SK-N-SH treated with all-trans-retinoic acid at 6 μM for 48 hours (cell line): Measurements from ENCODE around the gene BEST4.
"Not testable (repeated sequence)": the region's sequence is repeated elsewhere in the genome, so short reads cannot be mapped to it uniquely, and the experiment has no call there.

Source experiments
- ATAC-seq: fragments of 200-7000 bp; cut with Tn5 transposase; 3 replicates; pipeline ENCODE4 v1.9.1; 2020; ENCODE audit warnings: mild to moderate bottlenecking, moderate library complexity
- ARNTL ChIP-seq: fragments of 450-650 bp; formaldehyde crosslinking; IDR thresholded peaks from 2 replicates; pipeline ENCODE4 v1.5.0; 2020; ENCODE audit warnings: low read depth, mild to moderate bottlenecking, moderate library complexity, borderline replicate concordance
- BACH2 ChIP-seq: fragments of 250-450 bp; sonication (Bioruptor Pico); IDR thresholded peaks from 2 replicates; pipeline ENCODE4 v1.9.0; 2021; ENCODE audit warnings: mild to moderate bottlenecking, borderline replicate concordance
- CSDC2 ChIP-seq: fragments of 250-450 bp; sonication (Bioruptor Pico); IDR thresholded peaks from 2 replicates; pipeline ENCODE4 v1.5.0; 2020; ENCODE audit warnings: mild to moderate bottlenecking, moderate library complexity
- ESRRG ChIP-seq: fragments of 250-450 bp; sonication (Bioruptor Pico); IDR thresholded peaks from 2 replicates; pipeline ENCODE4 v1.6.1; 2021; ENCODE audit warnings: mild to moderate bottlenecking
- GLIS3 ChIP-seq: fragments of 250-450 bp; sonication (Bioruptor Pico); IDR thresholded peaks from 2 replicates; pipeline ENCODE4 v1.5.0; 2020; ENCODE audit warnings: mild to moderate bottlenecking, moderate library complexity
- ISL1 ChIP-seq: fragments of 250-450 bp; sonication (Bioruptor Pico); IDR thresholded peaks from 2 replicates; pipeline ENCODE4 v2.1.2; 2022; ENCODE audit warnings: mild to moderate bottlenecking, moderate library complexity
- OSR1 ChIP-seq: fragments of 250-450 bp; sonication (Bioruptor Pico); IDR thresholded peaks from 2 replicates; pipeline ENCODE4 v1.8.0; 2022; ENCODE audit warnings: moderate library complexity, mild to moderate bottlenecking, inconsistent platforms
- RARB ChIP-seq: fragments of 250-450 bp; sonication (Bioruptor Pico); IDR thresholded peaks from 2 replicates; pipeline ENCODE4 v1.8.0; 2021; ENCODE audit warnings: mild to moderate bottlenecking, moderate library complexity
- SNAI2 ChIP-seq: fragments of 250-450 bp; sonication (Bioruptor Pico); IDR thresholded peaks from 2 replicates; pipeline ENCODE4 v1.5.0; 2020; ENCODE audit warnings: mild to moderate bottlenecking, moderate library complexity
- TCF4 ChIP-seq: fragments of 250-450 bp; sonication (Bioruptor Pico); IDR thresholded peaks from 2 replicates; pipeline ENCODE4 v1.8.0; 2021; ENCODE audit warnings: mild to moderate bottlenecking, moderate library complexity, borderline replicate concordance
- ZC3H10 ChIP-seq: fragments of 250-450 bp; sonication (Bioruptor Pico); IDR thresholded peaks from 2 replicates; pipeline ENCODE4 v1.5.1; 2021; ENCODE audit warnings: mild to moderate bottlenecking, moderate library complexity
- ZFP3 ChIP-seq: fragments of 250-450 bp; sonication (Bioruptor Pico); IDR thresholded peaks from 2 replicates; pipeline ENCODE4 v1.5.0; 2020; ENCODE audit warnings: mild to moderate bottlenecking, moderate library complexity
- ZNF565 ChIP-seq: fragments of 450-650 bp; formaldehyde crosslinking; conservative IDR thresholded peaks from 2 replicates; pipeline ENCODE4 v1.5.0; 2020; ENCODE audit warnings: low read depth, mild to moderate bottlenecking, moderate library complexity
- ZNF70 ChIP-seq: fragments of 450-650 bp; formaldehyde crosslinking; IDR thresholded peaks from 2 replicates; pipeline ENCODE4 v1.5.0; 2020; ENCODE audit warnings: mild to moderate bottlenecking, moderate library complexity
- ZNF8 ChIP-seq: fragments of 450-650 bp; formaldehyde crosslinking; IDR thresholded peaks from 2 replicates; pipeline ENCODE4 v1.5.0; 2020; ENCODE audit warnings: mild to moderate bottlenecking, moderate library complexity
- TF ChIP-seq, protein P1 (sequence below): fragments of 250-450 bp; sonication (Bioruptor Pico); IDR thresholded peaks from 2 replicates; pipeline ENCODE4 v1.8.0; 2020; ENCODE audit warnings: mild to moderate bottlenecking, moderate library complexity, borderline replicate concordance
- TF ChIP-seq, protein P2 (sequence below): fragments of 250-450 bp; sonication (Bioruptor Pico); IDR thresholded peaks from 2 replicates; pipeline ENCODE4 v1.8.0; 2021; ENCODE audit warnings: low read depth, mild to moderate bottlenecking, moderate library complexity, borderline replicate concordance
- TF ChIP-seq, protein P3 (sequence below): fragments of 250-450 bp; sonication (Bioruptor Pico); IDR thresholded peaks from 2 replicates; pipeline ENCODE4 v1.5.1; 2021; ENCODE audit warnings: mild to moderate bottlenecking, moderate library complexity
- TF ChIP-seq, protein P4 (sequence below): fragments of 250-450 bp; sonication (Bioruptor Pico); IDR thresholded peaks from 2 replicates; pipeline ENCODE4 v1.5.0; 2020; ENCODE audit warnings: mild to moderate bottlenecking, moderate library complexity

The BEST4 gene

DNA sequence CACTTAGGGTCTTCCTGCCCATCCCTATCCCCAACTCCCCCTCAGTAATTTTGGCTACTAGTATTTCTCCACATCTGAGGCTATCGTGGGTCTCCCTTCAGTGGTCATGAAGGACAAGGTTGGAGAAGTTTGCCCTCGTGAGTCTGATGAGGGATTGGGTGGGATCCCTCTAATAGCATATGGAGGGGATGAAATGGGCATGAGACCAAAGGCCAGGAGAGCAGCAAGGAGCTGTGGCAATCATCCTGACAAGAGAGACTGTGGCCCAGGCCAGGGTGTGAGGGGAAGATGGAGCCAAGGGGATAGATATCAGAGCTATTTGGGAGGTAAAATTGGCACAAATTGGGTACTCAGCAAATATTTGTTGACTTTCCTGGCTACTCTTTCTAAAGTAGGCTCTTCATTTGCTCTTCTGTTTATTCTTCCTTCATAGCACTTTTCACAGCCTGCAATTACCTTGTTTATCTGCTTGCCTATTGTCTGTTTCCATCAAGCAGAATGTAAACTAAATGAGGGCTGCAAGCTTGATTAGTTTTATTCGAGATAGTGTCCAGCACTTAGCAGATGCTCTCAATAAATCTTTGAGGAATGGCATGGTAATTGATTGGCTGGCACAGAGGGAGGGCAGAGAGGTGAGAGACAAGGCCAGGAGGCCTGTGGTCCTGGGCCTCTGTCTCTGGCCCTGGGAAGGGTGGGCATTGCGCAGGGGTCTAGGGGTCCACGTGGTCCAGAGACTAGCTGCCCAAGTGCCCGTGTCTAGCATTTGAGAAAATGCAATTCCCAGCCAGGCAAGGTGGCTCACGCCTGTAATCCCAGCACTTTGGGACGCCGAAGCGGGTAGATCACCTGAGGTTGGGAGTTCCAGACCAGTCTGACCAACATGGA, 10.8 kb upstream of the BEST4 start:
- ATAC-seq: no peak

DNA sequence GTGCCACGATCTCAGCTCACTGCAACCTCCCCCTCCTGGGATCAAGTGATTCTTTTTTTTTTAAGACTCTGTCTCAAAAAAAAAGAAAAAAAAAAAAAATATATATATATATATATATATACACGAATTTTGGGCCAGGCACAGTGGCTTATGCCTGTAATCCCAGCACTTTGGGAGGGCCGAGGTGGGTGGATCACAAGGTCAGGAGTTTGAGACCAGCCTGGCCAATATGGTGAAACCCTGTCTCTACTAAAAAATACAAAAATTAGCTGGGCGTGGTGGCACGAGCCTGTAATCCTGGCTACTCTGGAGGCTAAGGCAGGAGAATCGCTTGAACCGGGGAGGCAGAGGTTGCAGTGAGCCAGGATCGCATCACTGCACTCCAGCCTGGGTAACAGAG, 9.9 kb upstream of the BEST4 start:
- ATAC-seq: not testable (repeated sequence)

More for the DNA sequence above, 10.8 kb upstream of the BEST4 start:
- TF ChIP-seq ZNF8 (CRISPR knock-in tag) (no peak), TCF4 (CRISPR knock-in tag) (no peak), CSDC2 (no peak), SNAI2 (CRISPR knock-in tag) (no peak), ZNF70 (no peak), BACH2 (CRISPR knock-in tag) (no peak), OSR1 (no peak), ZC3H10 (CRISPR knock-in tag) (no peak)
- TF ChIP-seq, protein P1, sequence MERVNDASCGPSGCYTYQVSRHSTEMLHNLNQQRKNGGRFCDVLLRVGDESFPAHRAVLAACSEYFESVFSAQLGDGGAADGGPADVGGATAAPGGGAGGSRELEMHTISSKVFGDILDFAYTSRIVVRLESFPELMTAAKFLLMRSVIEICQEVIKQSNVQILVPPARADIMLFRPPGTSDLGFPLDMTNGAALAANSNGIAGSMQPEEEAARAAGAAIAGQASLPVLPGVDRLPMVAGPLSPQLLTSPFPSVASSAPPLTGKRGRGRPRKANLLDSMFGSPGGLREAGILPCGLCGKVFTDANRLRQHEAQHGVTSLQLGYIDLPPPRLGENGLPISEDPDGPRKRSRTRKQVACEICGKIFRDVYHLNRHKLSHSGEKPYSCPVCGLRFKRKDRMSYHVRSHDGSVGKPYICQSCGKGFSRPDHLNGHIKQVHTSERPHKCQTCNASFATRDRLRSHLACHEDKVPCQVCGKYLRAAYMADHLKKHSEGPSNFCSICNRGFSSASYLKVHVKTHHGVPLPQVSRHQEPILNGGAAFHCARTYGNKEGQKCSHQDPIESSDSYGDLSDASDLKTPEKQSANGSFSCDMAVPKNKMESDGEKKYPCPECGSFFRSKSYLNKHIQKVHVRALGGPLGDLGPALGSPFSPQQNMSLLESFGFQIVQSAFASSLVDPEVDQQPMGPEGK (CRISPR knock-in tag): no peak
- TF ChIP-seq, protein P2, sequence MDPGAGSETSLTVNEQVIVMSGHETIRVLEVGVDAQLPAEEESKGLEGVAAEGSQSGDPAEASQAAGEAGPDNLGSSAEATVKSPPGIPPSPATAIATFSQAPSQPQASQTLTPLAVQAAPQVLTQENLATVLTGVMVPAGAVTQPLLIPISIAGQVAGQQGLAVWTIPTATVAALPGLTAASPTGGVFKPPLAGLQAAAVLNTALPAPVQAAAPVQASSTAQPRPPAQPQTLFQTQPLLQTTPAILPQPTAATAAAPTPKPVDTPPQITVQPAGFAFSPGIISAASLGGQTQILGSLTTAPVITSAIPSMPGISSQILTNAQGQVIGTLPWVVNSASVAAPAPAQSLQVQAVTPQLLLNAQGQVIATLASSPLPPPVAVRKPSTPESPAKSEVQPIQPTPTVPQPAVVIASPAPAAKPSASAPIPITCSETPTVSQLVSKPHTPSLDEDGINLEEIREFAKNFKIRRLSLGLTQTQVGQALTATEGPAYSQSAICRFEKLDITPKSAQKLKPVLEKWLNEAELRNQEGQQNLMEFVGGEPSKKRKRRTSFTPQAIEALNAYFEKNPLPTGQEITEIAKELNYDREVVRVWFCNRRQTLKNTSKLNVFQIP (CRISPR knock-in tag): no peak

DNA sequence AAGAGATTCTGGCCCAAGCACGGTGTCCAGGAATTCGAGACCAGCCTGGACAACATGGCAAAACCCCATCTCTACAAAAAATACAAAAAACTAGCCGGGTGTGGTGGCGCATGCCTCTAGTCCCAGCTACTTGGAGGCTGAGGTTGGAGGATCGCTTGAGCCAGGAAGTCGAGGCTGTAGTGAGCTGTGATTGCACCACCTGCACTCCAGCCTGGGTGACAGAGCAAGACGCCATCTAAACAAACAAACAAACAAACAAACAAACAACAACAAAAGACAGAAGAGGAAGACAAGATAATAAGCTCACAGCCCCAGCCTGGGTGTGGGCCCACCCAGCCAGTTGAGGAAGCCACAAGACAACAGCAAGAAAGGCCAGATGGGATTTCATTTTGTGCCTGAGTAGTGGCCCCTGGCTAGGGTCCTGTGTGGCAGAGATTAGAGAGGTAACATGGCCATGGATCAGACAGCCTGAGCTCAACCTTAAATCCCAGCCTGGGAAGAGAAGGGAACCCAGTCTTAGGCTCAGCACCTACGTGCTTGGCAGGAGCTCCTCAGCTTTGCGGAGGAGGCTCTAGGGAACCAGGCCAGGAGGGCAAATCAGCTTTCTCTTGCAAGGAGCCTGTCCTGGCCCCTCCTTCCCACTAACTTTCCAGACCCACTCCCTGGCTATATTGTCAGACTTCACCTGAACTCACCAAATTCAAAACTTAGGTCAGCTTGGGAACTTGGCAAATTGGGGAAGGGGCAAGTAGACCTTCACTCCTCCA, 4.9 kb upstream of the BEST4 start:
- TF ChIP-seq ZNF70 (no peak), RARB (CRISPR knock-in tag) (no peak), ZNF565 (CRISPR knock-in tag) (no peak), ISL1 (CRISPR knock-in tag) (no peak)
- TF ChIP-seq, protein P2 (CRISPR knock-in tag): no peak
- TF ChIP-seq, protein P3, sequence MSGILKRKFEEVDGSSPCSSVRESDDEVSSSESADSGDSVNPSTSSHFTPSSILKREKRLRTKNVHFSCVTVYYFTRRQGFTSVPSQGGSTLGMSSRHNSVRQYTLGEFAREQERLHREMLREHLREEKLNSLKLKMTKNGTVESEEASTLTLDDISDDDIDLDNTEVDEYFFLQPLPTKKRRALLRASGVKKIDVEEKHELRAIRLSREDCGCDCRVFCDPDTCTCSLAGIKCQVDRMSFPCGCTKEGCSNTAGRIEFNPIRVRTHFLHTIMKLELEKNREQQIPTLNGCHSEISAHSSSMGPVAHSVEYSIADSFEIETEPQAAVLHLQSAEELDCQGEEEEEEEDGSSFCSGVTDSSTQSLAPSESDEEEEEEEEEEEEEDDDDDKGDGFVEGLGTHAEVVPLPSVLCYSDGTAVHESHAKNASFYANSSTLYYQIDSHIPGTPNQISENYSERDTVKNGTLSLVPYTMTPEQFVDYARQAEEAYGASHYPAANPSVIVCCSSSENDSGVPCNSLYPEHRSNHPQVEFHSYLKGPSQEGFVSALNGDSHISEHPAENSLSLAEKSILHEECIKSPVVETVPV (CRISPR knock-in tag): no peak
- ATAC-seq: no peak

DNA sequence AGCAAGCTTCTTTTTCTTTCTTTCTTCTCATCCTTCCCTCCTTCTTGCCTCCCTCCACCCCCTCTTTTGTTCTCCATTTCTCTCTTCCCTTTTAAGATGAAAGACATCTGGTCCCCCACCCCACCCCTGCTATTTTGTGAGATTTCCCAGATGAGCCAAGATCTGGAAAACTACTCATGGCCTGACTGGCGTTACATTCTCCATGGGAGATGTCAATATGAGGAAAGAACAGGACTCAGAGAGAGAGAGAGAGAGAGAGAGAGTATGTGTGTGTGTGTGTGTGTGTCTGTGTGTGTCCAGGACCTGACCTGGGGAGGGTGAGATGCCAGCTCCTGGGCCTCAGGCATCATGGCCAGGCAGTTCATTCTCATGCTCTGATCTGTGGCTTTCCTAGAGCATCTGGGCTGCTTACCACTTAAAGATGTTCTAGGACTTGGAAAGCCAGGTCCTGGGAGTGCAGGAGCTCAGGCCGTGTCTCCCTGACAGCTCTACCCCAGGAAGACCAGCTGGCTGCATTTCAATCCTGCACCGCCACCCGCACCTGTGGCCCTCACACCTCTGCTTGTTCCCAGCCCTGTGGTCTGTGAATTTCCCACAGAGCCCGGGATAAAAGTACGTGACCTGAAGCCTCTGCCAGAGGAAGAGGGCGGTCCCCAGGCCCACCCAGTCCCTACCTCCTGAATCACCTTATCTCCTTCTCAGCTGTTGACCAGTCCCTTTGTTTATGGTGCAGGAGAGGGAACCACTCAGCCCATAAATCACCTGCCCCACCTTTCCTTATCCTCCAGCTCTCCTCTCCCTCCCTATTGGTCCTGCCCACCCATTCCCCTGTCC, 3.2 kb upstream of the BEST4 start:
- no peak for ATAC-seq
- TF ChIP-seq ARNTL (no peak), SNAI2 (CRISPR knock-in tag) (no peak), ZFP3 (CRISPR knock-in tag) (no peak), ZNF70 (no peak), GLIS3 (no peak), ZNF8 (CRISPR knock-in tag) (no peak), ESRRG (CRISPR knock-in tag) (no peak), ZNF565 (CRISPR knock-in tag) (no peak), TCF4 (CRISPR knock-in tag) (no peak), BACH2 (CRISPR knock-in tag) (no peak)
- TF ChIP-seq, protein P3 (CRISPR knock-in tag): no peak
- TF ChIP-seq, protein P4, sequence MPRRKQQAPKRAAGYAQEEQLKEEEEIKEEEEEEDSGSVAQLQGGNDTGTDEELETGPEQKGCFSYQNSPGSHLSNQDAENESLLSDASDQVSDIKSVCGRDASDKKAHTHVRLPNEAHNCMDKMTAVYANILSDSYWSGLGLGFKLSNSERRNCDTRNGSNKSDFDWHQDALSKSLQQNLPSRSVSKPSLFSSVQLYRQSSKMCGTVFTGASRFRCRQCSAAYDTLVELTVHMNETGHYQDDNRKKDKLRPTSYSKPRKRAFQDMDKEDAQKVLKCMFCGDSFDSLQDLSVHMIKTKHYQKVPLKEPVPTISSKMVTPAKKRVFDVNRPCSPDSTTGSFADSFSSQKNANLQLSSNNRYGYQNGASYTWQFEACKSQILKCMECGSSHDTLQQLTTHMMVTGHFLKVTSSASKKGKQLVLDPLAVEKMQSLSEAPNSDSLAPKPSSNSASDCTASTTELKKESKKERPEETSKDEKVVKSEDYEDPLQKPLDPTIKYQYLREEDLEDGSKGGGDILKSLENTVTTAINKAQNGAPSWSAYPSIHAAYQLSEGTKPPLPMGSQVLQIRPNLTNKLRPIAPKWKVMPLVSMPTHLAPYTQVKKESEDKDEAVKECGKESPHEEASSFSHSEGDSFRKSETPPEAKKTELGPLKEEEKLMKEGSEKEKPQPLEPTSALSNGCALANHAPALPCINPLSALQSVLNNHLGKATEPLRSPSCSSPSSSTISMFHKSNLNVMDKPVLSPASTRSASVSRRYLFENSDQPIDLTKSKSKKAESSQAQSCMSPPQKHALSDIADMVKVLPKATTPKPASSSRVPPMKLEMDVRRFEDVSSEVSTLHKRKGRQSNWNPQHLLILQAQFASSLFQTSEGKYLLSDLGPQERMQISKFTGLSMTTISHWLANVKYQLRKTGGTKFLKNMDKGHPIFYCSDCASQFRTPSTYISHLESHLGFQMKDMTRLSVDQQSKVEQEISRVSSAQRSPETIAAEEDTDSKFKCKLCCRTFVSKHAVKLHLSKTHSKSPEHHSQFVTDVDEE: no peak
- TF ChIP-seq, protein P2 (CRISPR knock-in tag): no peak
